ENCODE results near the gene NOTCH1.

Gene NOTCH1

GRCh38 chr9:136533775-136534157, 12.1 kb downstream of the NOTCH1 start:
- CTCF ChIA-PET, result interaction anchor here (0.7 to 1.0 kb wide), 2 partner anchors 18 to 164 kb away, joined by 3 read pairs; no protein-coding TSS in a partner anchor
- Histone ChIP-seq H3K4me3 (ENCODE audit: low read depth, low read length) (no peak overlapping the region), H3K36me3 (ENCODE audit: control insufficient read depth in 2 of 2, insufficient read depth in 1 of 2, low read length in 2 of 2) (peaks cover 0 to 12% of the 10 kb centered on the region in 2 experiments; a peak in 1 of 3 replicates), H3K27ac (ENCODE audit: extremely low read depth, low read depth, low read length) (no peak overlapping the region), H3K9me3 (ENCODE audit: control insufficient read depth, insufficient read depth, low read depth, low read length) (no peaks in the 10 kb centered on the region), H3K4me1 (ENCODE audit: control insufficient read depth, insufficient read depth, low read length) (no peaks in the 10 kb centered on the region)
- no peak for TF ChIP-seq PATZ1 (tag by site-specific recombination; IDR thresholded peaks at IDR 0.05)
- TF ChIP-seq ZIC2 (tag by site-specific recombination; IDR thresholded peaks at IDR 0.05), result peak; percentile 40
- POLR2A ChIA-PET, result interaction anchor here (0.7 kb wide), 1 partner anchor 160 kb away, joined by 3 read pairs; no protein-coding TSS in a partner anchor

- H3K9me3 ChIP-seq (ENCODE audit: control insufficient read depth, insufficient read depth, low read depth, low read length), result no peaks in the 10 kb centered on the region
- H3K4me1 ChIP-seq (ENCODE audit: control insufficient read depth, insufficient read depth, low read length), result 0 out of 2 replicates have a peak, but pooled peaks cover 3% of the 10 kb centered on the region
- H3K36me3 ChIP-seq (ENCODE audit: control insufficient read depth in 2 of 2, insufficient read depth in 1 of 2, low read length in 2 of 2), result peaks cover 0 to 12% of the 10 kb centered on the region in 2 experiments; a peak in 1 of 3 replicates
- CTCF ChIA-PET, result interaction anchor here (0.7 kb wide), 1 partner anchor 165 kb away, joined by 3 read pairs; no protein-coding TSS in a partner anchor
- no peak overlapping the region for H3K27ac ChIP-seq (ENCODE audit: extremely low read depth, low read depth, low read length)
- no peak overlapping the region for H3K4me3 ChIP-seq (ENCODE audit: low read depth, low read length)
- POLR2A ChIA-PET, result no interaction called here
- TF ChIP-seq ZNF843 (tag by site-specific recombination; IDR thresholded peaks at IDR 0.05), result no peak
- TF ChIP-seq SALL2 (tag by site-specific recombination; IDR thresholded peaks at IDR 0.05; ENCODE audit: borderline replicate concordance), result no peak
- no peak for TF ChIP-seq PRDM10 (tag by site-specific recombination; IDR thresholded peaks at IDR 0.05)
- no peak for TF ChIP-seq ZNF596 (tag by site-specific recombination; IDR thresholded peaks at IDR 0.05)
- no peak for TF ChIP-seq ZNF658 (tag by site-specific recombination; IDR thresholded peaks at IDR 0.05)
- 0 out of 2 replicates have a peak, but pooled peaks have one; percentile 17 for TF ChIP-seq ZFHX2 (tag by site-specific recombination; conservative IDR thresholded peaks at IDR 0.05)
- TF ChIP-seq ZXDB (tag by site-specific recombination; IDR thresholded peaks at IDR 0.05), result no peak
- TF ChIP-seq OSR2 (tag by site-specific recombination; IDR thresholded peaks at IDR 0.05), result no peak
Observed at GRCh38 chr9:136532799-136533774, 12.8 kb downstream of the NOTCH1 start.

GRCh38 chr9:136531904-136532798, 13.7 kb downstream of the NOTCH1 start:
- POLR2A ChIA-PET, result no interaction called here
- H3K4me3 ChIP-seq (ENCODE audit: low read depth, low read length), result no peak overlapping the region
- no peaks in the 10 kb centered on the region for H3K9me3 ChIP-seq (ENCODE audit: control insufficient read depth, insufficient read depth, low read depth, low read length)
- peaks cover 0 to 11% of the 10 kb centered on the region in 2 experiments; a peak in 1 of 3 replicates for H3K36me3 ChIP-seq (ENCODE audit: control insufficient read depth in 2 of 2, insufficient read depth in 1 of 2, low read length in 2 of 2)
- CTCF ChIA-PET, result no interaction called here
- no peak overlapping the region for H3K27ac ChIP-seq (ENCODE audit: extremely low read depth, low read depth, low read length)
- 0 out of 2 replicates have a peak, but pooled peaks cover 4% of the 10 kb centered on the region for H3K4me1 ChIP-seq (ENCODE audit: control insufficient read depth, insufficient read depth, low read length)
- no peak for TF ChIP-seq SP2 (tag by site-specific recombination; IDR thresholded peaks at IDR 0.05)
- TF ChIP-seq GLIS2 (tag by site-specific recombination; IDR thresholded peaks at IDR 0.05), result 0 out of 2 replicates have a peak, but pooled peaks have one; percentile 25
- no peak for TF ChIP-seq ZBTB26 (tag by site-specific recombination; optimal IDR thresholded peaks at IDR 0.05)
- 0 out of 2 replicates have a peak, but pooled peaks have one; percentile 22 for TF ChIP-seq ZFHX2 (tag by site-specific recombination; conservative IDR thresholded peaks at IDR 0.05)
- peak; percentile 99 for TF ChIP-seq KLF1 (tag by site-specific recombination; IDR thresholded peaks at IDR 0.05)
- no peak for TF ChIP-seq ZSCAN4 (tag by site-specific recombination; IDR thresholded peaks at IDR 0.05)
- TF ChIP-seq ZNF341 (tag by site-specific recombination; IDR thresholded peaks at IDR 0.05; ENCODE audit: low read depth), result no peak
- 0 out of 2 replicates have a peak, but pooled peaks have one; percentile 7 for TF ChIP-seq EGR2 (tag by site-specific recombination; IDR thresholded peaks at IDR 0.05; ENCODE audit: low read depth)
- TF ChIP-seq SP3 (tag by site-specific recombination; IDR thresholded peaks at IDR 0.05), result no peak
- peak; percentile 47 for TF ChIP-seq GLIS1 (tag by site-specific recombination; IDR thresholded peaks at IDR 0.05)
